H1 (cell line): ENCODE measurements around the gene LILRB4. TPM values are rescaled to one million over a fixed set of nuclear protein-coding genes. Genes with fewer than 3 reads are reported as not detected.

ENCODE experiments used
- CHD7 ChIP-seq: fragments of 300-600 bp; sonication (generic); IDR thresholded peaks from 2 replicates; pipeline ENCODE4 v1.7.1; 2012; ENCODE audit warnings: low read length, moderate library complexity, mild to moderate bottlenecking, inconsistent platforms; ENCODE audit not compliant: insufficient replicate concordance
- SP1 ChIP-seq: IDR thresholded peaks from 2 replicates; pipeline ENCODE4 v1.6.1; 2011; ENCODE audit warnings: low read depth, low read length
- polyA plus RNA-seq, 7 experiments: library from polyadenylated mRNA; depleted of rRNA in 3 of 7; stranded (reverse) in 5 of 7; unstranded in 2 of 7; fragments of >200 nt in 5 of 7; fragments of 200-250 nt in 2 of 7; gene quantifications; 1 replicate in 5 of 7; 2 replicates in 1 of 7; 4 replicates in 1 of 7; pipeline versions ENCODE4 v1.2.1 to v1.2.3, GENCODE V29; 2011 to 2013; ENCODE audit warnings: missing spikeins in 2 of 7, mixed read lengths in 2 of 7
- total RNA-seq: library from RNA; stranded (reverse); fragmentation: NEBNext Ultra II Directional; extraction: Animal tissue kit (Norgen Biotek cat#: 25700); gene quantifications from 2 replicates; pipeline ENCODE4 v1.2.1, GENCODE V29; 2021

Gene LILRB4
- total and polyA plus RNA-seq, 2 of the 8 experiments (the other 6 are each of a cell fraction or from before 2014, with no cell fraction given) = not detected

GRCh38 chr19:54654447-54655321 lies 8.1 kb upstream of the LILRB4 start (continued):
- TF ChIP-seq CHD7 (no peak), SP1 (no peak)
